ENCODE data around the gene TXNRD2.

The TXNRD2 gene

DNA sequence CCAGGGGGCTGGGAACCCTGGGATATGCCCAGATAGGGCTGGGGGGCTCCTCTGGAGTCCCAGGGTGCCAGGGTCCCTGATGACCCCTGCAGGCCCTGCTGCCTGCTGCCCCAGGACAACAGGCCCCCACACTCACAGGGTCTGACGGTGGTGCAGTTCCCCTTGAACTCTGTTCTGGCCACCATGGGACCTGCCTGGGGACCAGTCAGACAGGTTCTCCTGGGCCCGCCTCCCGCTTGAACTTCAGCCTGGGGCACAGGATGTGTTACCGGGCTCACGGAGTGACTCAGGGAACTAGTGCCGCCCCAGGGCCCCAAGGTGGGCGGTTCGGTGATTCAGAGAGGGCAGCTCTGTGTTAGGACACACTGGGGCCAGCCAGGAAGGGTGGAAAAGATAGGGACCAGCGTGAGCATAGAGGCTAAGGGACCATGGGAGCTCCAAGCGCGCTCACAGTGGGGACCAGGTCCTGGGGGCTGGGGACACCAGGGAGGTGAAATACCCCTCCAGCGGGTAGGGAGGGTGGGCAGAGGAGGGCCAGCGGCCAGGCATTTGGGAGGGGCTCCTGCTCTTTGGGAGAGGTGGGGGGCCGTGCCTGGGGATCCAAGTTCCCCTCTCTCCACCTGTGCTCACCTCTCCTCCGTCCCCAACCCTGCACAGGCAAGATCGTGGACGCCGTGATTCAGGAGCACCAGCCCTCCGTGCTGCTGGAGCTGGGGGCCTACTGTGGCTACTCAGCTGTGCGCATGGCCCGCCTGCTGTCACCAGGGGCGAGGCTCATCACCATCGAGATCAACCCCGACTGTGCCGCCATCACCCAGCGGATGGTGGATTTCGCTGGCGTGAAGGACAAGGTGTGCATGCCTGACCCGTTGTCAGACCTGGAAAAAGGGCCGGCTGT, 21.5 kb upstream of the TXNRD2 start:
- TF ChIP-seq, protein P1, sequence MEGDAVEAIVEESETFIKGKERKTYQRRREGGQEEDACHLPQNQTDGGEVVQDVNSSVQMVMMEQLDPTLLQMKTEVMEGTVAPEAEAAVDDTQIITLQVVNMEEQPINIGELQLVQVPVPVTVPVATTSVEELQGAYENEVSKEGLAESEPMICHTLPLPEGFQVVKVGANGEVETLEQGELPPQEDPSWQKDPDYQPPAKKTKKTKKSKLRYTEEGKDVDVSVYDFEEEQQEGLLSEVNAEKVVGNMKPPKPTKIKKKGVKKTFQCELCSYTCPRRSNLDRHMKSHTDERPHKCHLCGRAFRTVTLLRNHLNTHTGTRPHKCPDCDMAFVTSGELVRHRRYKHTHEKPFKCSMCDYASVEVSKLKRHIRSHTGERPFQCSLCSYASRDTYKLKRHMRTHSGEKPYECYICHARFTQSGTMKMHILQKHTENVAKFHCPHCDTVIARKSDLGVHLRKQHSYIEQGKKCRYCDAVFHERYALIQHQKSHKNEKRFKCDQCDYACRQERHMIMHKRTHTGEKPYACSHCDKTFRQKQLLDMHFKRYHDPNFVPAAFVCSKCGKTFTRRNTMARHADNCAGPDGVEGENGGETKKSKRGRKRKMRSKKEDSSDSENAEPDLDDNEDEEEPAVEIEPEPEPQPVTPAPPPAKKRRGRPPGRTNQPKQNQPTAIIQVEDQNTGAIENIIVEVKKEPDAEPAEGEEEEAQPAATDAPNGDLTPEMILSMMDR (IDR thresholded peaks at IDR 0.05; ENCODE audit: borderline replicate concordance, control extremely low read depth, extremely low read depth, insufficient read depth, missing control alignments): no peak
- DNase-seq (ENCODE audit: low spot score): no peak
- in situ Hi-C loops (cut with MboI; ENCODE audit: low sequenced_read_pairs, unreplicated experiment): no loop called here

DNA sequence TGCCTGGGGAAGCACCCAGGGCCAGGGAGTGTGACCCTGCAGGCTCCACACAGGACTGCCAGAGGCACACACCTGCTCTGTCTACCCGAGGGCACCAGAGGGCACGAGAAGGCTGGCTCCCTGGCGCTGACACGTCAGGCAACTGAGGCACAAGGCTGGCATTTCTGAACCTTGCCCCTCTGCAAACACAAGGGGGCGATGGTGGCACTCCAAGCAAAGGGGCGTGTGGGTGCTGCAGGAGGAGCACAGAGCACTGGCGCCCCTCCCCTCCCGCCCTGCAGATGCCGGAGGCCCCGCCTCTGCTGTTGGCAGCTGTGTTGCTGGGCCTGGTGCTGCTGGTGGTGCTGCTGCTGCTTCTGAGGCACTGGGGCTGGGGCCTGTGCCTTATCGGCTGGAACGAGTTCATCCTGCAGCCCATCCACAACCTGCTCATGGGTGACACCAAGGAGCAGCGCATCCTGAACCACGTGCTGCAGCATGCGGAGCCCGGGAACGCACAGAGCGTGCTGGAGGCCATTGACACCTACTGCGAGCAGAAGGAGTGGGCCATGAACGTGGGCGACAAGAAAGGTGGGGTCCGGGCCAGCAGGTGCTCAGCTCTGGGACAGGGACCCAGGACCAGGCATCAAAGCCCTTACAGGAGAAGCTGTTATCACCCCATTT, 20.8 kb upstream of the TXNRD2 start:
- DNase-seq (ENCODE audit: low spot score): peak; percentile 87
- in situ Hi-C loops (cut with MboI; ENCODE audit: low sequenced_read_pairs, unreplicated experiment): no loop called here

DNA sequence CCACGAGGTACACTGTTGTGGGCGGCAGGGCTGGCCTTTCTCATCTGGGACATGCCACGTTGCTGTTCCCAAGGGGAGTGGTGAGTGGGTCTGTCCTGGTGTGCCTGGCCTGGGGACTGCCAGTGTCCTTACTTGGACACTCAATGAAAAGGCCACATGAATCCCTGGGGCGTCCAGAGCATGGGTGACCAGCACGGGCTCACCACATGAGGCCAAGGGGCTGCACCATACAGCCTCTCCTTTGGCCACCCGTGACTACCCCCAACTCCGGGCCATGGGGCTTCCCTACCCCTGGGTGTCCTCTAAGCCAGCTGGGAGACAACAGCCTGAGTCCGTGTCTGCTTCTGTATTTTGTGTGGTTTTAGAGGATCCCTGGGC, 20.2 kb upstream of the TXNRD2 start:
- in situ Hi-C loops (cut with MboI; ENCODE audit: low sequenced_read_pairs, unreplicated experiment): no loop called here
- DNase-seq (ENCODE audit: low spot score): no peak
- TF ChIP-seq, protein P1 (IDR thresholded peaks at IDR 0.05; ENCODE audit: borderline replicate concordance, control extremely low read depth, extremely low read depth, insufficient read depth, missing control alignments): no peak

More for the DNA sequence above, 20.8 kb upstream of the TXNRD2 start:
- TF ChIP-seq, protein P1 (IDR thresholded peaks at IDR 0.05; ENCODE audit: borderline replicate concordance, control extremely low read depth, extremely low read depth, insufficient read depth, missing control alignments): peak; percentile 38

DNA sequence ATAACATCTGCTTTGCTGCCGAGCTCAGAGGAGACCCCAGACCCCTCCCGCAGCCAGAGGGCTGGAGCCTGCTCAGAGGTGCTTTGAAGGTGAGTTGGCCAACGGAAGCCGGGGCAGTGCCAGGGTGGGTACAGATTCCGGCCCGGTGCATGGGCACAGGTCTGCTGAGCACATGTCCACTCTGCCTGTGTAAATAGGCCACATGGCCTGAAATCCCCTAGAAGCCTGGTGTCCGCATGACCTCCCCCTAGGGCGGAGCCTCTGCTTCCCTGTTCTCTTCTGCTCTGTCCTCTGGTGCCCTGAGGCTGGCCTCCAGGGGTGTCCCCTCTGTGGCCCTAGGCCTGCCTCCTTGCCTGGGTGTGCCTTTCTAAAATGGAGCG, 19.6 kb upstream of the TXNRD2 start:
- DNase-seq (ENCODE audit: low spot score): no peak
- TF ChIP-seq, protein P1 (IDR thresholded peaks at IDR 0.05; ENCODE audit: borderline replicate concordance, control extremely low read depth, extremely low read depth, insufficient read depth, missing control alignments): no peak
- in situ Hi-C loops (cut with MboI; ENCODE audit: low sequenced_read_pairs, unreplicated experiment): no loop called here

DNA sequence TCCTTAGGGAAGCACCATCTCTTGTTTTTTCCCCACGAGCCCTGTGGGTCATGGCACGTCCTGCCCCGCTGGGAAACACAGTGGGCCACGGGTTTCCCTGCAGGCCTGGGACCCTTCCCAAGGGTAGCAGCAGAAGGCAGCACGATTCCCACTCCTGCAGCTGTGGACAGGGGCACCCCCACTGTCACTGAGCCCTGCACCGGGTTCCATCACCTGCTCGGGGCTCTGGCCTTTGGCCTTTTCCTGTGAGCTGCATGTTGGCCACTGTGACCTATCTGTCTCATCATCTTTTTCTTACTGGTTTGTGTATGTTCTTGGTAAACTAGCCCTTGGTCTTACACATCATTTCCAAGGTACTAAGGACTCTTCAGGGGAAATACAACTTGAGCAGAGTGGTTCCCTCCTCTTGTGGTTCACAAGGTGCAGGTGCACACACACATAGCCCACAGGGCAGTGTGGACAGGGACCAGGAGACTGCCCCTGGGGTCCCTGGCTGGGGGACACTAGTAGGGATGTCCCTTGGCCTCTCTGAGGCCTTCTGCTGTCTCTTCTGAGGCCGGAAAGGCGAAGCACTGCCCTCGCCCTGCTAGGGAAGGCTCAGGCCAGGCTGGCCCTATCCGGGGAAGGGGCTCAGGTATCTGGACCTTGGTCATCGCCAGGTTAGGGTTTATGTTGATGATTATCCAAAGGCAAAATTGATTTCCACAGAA, 19.0 kb upstream of the TXNRD2 start:
- DNase-seq (ENCODE audit: low spot score): no peak
- in situ Hi-C loops (cut with MboI; ENCODE audit: low sequenced_read_pairs, unreplicated experiment): no loop called here
- TF ChIP-seq, protein P1 (IDR thresholded peaks at IDR 0.05; ENCODE audit: borderline replicate concordance, control extremely low read depth, extremely low read depth, insufficient read depth, missing control alignments): no peak
